ENCODE results near the gene KRI1.

The KRI1 gene

DNA sequence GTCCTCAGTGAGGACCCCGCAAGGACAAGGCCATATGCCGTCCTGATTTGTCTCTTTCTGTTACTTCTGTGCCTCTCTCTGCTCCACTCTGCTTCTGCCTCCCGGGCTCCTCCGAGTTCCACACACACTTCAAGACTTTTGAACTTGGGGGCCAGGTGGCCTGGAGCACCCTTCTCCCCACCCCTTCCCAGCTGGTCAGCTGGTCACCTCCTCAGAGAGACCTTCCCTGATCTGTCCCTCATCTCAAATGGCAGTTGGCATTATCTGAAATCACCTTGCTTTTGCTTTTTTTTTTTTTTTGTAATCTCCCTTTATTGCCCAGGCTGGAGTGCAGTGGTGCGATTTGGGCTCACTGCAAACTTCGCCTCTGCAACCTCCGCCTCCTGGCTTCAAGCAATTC lies 46.4 kb downstream of the KRI1 start:
- H3K9ac ChIP-seq (ENCODE audit: low read length), result no peak overlapping the region
- H3K27ac ChIP-seq (ENCODE audit: low read depth, low read length), result no peak overlapping the region
- no peaks in the 10 kb centered on the region for H3K79me2 ChIP-seq (ENCODE audit: insufficient read depth, low read length)
- H3K4me3 ChIP-seq (ENCODE audit: insufficient read depth, low read length, poor library complexity, severe bottlenecking), result no peak overlapping the region
- H3K4me2 ChIP-seq (ENCODE audit: low read depth, low read length, poor library complexity, severe bottlenecking), result no peak overlapping the region
- no peaks in the 10 kb centered on the region for H3K9me2 ChIP-seq (replicated peaks; ENCODE audit: insufficient read depth, low read length)
- no peaks in the 10 kb centered on the region for H3K9me3 ChIP-seq (ENCODE audit: insufficient read depth, low read length)
- no peaks in the 10 kb centered on the region for H3F3A ChIP-seq (ENCODE audit: insufficient read depth)
- TF ChIP-seq, protein P1, sequence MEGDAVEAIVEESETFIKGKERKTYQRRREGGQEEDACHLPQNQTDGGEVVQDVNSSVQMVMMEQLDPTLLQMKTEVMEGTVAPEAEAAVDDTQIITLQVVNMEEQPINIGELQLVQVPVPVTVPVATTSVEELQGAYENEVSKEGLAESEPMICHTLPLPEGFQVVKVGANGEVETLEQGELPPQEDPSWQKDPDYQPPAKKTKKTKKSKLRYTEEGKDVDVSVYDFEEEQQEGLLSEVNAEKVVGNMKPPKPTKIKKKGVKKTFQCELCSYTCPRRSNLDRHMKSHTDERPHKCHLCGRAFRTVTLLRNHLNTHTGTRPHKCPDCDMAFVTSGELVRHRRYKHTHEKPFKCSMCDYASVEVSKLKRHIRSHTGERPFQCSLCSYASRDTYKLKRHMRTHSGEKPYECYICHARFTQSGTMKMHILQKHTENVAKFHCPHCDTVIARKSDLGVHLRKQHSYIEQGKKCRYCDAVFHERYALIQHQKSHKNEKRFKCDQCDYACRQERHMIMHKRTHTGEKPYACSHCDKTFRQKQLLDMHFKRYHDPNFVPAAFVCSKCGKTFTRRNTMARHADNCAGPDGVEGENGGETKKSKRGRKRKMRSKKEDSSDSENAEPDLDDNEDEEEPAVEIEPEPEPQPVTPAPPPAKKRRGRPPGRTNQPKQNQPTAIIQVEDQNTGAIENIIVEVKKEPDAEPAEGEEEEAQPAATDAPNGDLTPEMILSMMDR (IDR thresholded peaks at IDR 0.05; ENCODE audit: insufficient read depth, low read length, poor library complexity, severe bottlenecking), result no peak
- no peak for TF ChIP-seq EZH2phosphoT487 (conservative IDR thresholded peaks at IDR 0.05; ENCODE audit: low read length)
- no peaks in the 10 kb centered on the region for H4K20me1 ChIP-seq (ENCODE audit: low read depth, low read length)
- H2AFZ ChIP-seq (ENCODE audit: low read depth, low read length, severe bottlenecking), result no peak overlapping the region
- no peaks in the 10 kb centered on the region for H3K27me3 ChIP-seq (ENCODE audit: low read length)
- no peaks in the 10 kb centered on the region for H3K36me3 ChIP-seq (ENCODE audit: low read length)

DNA sequence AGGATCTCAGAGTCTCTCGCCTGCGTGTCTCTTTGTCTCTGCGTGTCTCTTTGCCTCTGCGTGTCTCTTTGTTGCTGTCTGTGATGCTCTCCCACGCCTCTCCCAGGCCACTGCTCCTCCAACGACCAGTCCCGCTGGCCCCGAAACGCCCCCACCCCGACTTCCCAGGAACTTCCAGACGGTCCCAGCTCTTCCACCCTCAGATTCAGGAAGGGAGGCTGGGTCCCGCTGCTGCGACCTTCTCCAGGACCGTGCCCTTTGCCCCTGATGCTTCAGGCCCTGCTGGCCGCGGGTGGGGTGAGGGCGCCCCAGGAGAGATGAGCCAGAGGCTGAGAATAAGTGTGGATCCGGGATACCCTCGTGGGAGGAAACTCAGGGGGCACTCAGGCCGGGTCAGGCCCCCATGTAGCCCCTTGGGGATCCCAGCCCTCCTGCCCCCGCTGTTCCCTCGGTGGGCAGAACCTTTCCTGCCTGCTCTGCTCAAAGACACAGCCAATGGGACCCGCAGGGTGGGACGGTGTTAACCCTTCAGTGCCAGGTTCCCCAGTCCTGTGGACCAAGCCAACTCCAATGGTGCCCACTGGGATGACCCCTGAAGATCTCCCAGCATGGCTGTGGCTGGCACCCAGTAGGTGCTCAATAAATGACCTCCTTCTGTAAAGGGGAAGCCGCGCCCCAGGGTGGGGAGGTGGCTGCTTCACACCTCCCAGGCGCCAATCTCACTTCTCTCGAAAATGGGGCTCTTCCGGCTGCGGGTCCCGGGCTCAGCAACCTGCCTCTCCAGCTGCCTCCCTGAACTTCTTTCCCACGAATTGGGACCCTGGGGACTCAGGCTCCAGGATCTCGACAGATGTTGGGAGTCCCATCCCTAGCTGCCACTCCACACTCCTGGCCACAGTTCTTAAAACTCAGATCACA lies 47.1 kb downstream of the KRI1 start:
- Histone ChIP-seq H3K9ac (ENCODE audit: low read length) (no peak overlapping the region), H3K4me2 (ENCODE audit: low read depth, low read length, poor library complexity, severe bottlenecking) (no peak overlapping the region)

DNA sequence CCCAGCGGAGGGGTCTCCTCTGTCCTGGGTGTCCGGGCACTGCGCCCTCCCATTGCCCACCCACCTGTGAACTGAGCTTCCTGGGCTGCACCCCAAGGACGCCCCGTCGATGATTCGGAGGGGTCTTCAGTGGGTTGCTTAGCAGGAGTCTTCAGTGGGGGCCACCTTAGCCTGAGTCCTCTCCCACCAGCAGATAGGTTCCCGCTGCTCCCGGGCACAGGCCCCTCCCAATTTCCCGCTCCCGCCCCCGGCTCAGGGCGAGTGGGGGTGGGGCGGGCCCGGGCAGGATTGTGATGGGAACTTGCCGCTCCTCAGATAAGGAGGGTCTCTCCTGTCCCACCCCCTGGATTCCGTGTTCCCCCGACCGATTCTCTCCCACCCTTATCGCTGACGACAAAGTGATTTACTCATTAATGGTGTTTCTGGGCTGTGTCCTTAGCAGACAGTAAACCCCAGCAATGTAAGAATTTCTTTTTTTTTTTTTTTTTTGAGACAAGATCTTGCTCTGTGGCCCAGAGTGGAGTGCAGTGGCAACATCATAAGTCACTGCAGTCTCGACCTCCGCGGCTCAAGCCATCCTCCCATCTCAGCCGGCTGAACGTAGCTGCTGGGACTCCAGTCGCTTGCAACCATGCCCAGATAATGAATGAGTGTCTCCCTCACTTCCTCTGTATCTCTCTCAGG lies 47.9 kb downstream of the KRI1 start:
- Histone ChIP-seq H3K9ac (ENCODE audit: low read length) (no peak overlapping the region), H2AFZ (ENCODE audit: low read depth, low read length, severe bottlenecking) (no peak overlapping the region), H3K27ac (ENCODE audit: low read depth, low read length) (no peak overlapping the region), H4K20me1 (ENCODE audit: low read depth, low read length) (no peaks in the 10 kb centered on the region), H3K27me3 (ENCODE audit: low read length) (no peaks in the 10 kb centered on the region), H3K4me2 (ENCODE audit: low read depth, low read length, poor library complexity, severe bottlenecking) (no peak overlapping the region), H3K9me2 (replicated peaks; ENCODE audit: insufficient read depth, low read length) (no peaks in the 10 kb centered on the region), H3K4me3 (ENCODE audit: insufficient read depth, low read length, poor library complexity, severe bottlenecking) (no peak overlapping the region), H3K36me3 (ENCODE audit: low read length) (no peaks in the 10 kb centered on the region), H3F3A (ENCODE audit: insufficient read depth) (no peaks in the 10 kb centered on the region), H3K79me2 (ENCODE audit: insufficient read depth, low read length) (no peaks in the 10 kb centered on the region), H3K9me3 (ENCODE audit: insufficient read depth, low read length) (no peaks in the 10 kb centered on the region)
- no peak for TF ChIP-seq EZH2phosphoT487 (conservative IDR thresholded peaks at IDR 0.05; ENCODE audit: low read length)
- TF ChIP-seq, protein P1 (IDR thresholded peaks at IDR 0.05; ENCODE audit: insufficient read depth, low read length, poor library complexity, severe bottlenecking), result no peak

More for the DNA sequence above, 47.1 kb downstream of the KRI1 start:
- Histone ChIP-seq H2AFZ (ENCODE audit: low read depth, low read length, severe bottlenecking) (no peak overlapping the region), H3K27me3 (ENCODE audit: low read length) (no peaks in the 10 kb centered on the region), H3K9me2 (replicated peaks; ENCODE audit: insufficient read depth, low read length) (no peaks in the 10 kb centered on the region), H3K4me3 (ENCODE audit: insufficient read depth, low read length, poor library complexity, severe bottlenecking) (no peak overlapping the region), H3F3A (ENCODE audit: insufficient read depth) (no peaks in the 10 kb centered on the region), H3K27ac (ENCODE audit: low read depth, low read length) (no peak overlapping the region), H3K36me3 (ENCODE audit: low read length) (no peaks in the 10 kb centered on the region), H4K20me1 (ENCODE audit: low read depth, low read length) (no peaks in the 10 kb centered on the region), H3K9me3 (ENCODE audit: insufficient read depth, low read length) (no peaks in the 10 kb centered on the region), H3K79me2 (ENCODE audit: insufficient read depth, low read length) (no peaks in the 10 kb centered on the region)
- no peak for TF ChIP-seq EZH2phosphoT487 (conservative IDR thresholded peaks at IDR 0.05; ENCODE audit: low read length)
